LoVo (cell line): ENCODE measurements around the gene IGSF9.
"Not testable (repeated sequence)": the region's sequence is repeated elsewhere in the genome, so short reads cannot be mapped to it uniquely, and the experiment has no call there.

ENCODE experiments used
- DNase-seq: peaks from one replicate; pipeline ENCODE4 v3.0.0-alpha.2; 2016; ENCODE audit warnings: low spot score

IGSF9 gene

GRCh38 chr1:159920202-159920601 is 25.2 kb downstream of the IGSF9 start:
- no peak for DNase-seq

- no peak for DNase-seq
Measured at GRCh38 chr1:159919236-159919865, 26.1 kb downstream of the IGSF9 start.

DNA sequence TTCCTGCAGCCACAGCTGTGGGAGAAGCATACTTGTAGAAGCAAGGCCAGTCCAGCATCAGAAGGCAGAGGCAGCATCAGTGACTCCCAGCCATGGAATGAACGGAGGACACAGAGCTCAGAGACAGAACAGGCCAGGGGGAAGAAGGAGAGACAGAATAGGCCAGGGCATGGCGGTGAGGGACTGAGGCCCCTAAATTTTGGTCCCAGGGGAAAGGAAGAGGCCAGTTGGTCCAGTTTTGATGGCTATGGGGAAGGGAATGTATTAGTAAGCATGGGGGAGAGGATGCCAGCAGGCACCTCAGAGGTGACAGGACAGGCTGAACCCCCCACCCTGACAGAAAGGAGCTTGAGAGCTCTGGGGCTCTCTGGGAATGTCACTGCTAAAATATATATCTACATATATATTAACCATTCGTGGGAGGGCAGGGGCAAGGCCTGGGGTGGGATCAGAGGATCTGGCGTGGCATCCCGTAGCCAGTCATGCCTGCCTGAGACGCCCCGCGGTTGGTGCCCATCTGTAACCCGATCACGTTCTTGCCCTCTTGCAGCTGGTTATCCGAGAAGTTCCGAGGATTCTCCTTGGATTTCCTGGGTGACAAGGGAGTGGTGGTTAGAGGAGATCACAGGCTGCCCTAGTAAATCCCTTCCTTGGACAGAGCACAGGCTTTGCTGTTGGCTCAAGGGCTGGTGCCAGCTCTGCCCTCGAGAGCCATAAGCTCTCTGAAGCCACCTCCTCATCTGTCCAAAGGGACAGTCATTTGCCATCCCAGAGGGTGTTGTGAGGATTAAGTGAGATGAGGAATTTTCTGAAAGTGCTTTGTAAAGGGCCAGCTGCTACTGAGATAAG is 26.8 kb downstream of the IGSF9 start:
- DNase-seq: no peak

GRCh38 chr1:159917533-159918351 is 27.7 kb downstream of the IGSF9 start:
- no peak for DNase-seq

GRCh38 chr1:159916242-159917051 is 29.0 kb downstream of the IGSF9 start:
- DNase-seq: peak; percentile 25

DNA sequence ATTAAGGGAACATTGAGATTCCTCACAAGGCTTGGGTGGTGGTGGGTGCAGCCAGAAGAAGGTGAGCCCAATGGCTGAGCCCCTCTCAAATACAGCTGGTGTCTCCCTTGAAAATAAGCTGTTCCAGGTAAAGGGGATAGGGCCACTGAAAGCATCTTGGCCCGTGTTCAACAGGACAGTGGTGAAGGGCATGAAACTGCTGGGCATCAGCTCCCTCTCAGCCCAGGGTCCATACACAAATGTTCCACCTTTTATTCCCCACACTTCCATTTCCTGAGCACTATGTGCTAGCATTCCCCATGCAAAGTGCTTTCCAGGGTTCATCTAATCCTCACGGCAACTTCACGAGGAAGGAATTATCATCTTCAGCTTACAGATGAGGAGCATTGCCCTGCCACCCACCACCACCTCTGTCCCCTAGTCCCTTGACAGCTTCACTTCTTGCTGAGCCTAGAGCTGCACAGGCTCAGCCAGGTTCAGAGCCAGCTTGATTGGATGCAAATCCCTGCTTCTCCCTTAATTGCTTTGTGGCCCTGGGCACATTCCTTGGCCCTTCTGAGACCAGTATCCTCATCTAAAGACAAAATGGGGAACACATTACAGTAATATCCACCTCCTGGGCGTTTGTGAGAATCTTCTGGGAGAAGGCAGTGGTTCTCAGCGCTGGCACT is 29.7 kb downstream of the IGSF9 start:
- no peak for DNase-seq

- no peak for DNase-seq
Measured at GRCh38 chr1:159914252-159915018, 31.0 kb downstream of the IGSF9 start.

DNA sequence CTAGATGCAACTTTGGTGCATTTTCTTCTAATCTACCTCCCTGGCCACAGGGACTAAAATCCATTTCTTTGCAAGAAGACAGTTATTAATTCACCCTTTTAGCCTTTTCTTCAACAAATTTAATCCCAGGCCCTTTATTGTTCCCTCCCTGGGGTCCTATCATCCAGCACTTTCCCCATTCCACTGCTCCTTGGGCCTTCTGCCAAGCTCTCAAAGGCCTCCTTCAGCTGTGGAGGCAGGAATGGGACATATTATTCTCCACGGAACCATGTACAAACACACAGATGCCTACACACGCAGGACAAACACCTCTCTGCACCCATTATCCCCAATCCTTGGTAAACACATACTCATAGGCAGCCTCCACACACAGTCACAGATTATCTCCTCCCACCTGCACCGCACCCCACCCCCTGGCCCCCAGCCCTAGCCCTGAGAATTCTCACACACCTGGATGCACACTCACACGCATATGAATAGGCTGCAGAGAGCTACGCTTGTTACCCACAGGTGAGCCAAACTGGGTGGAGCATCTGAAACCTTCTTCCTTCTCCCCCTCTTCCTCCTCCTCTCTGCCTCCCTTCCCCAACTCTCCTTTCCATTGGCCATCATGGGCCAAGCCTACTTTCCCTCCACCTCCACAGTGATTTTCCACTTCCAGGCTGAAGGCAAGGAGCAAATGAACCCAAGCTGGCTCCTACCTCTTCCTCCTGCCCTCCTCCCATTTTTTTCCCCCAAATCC is 31.8 kb downstream of the IGSF9 start:
- no peak for DNase-seq

GRCh38 chr1:159911326-159912070 is 33.9 kb downstream of the IGSF9 start:
- no peak for DNase-seq

DNA sequence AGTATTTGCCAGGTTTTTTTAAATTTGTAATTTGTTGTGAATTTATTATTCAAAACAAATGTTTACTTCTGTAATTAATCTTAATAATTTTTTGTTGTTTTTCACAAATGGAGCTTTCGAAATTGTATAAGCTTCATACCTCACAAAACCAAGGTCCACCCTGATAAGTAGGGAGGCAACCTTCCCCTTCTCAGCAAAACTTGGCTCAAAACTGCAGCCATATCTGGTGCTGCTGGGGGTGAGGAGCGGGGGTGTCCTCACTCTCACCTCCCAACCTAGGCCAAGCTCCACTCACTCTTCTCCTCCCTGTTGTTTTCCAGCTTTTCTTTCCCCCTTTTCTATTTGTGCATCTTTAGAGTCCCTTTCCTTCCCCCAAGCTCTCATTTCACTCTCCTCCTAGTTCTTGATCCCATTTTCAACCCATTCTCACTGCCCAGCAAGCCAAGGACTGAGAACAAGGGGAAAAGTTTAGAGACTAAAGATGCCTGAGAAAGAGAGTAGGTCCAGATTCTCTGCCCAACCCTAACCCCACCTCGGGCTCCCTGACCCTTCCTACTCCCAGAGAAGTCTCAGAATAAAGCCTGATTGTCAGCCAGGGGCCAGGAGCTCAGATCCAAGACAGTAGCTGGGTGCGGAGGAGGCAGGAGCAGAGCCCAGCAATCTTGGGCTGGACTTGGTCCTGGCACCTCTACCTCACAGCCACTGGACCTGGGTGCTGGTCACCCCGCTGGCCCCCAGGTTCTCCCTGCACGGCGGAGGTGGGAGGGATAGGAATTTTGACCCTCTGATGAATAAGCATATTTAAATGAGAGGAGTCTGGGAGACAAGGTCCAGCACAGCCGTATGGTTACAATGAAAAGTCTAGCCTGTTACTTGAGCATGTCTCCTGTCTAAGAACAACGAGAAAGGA is 37.1 kb downstream of the IGSF9 start:
- DNase-seq: no peak

DNA sequence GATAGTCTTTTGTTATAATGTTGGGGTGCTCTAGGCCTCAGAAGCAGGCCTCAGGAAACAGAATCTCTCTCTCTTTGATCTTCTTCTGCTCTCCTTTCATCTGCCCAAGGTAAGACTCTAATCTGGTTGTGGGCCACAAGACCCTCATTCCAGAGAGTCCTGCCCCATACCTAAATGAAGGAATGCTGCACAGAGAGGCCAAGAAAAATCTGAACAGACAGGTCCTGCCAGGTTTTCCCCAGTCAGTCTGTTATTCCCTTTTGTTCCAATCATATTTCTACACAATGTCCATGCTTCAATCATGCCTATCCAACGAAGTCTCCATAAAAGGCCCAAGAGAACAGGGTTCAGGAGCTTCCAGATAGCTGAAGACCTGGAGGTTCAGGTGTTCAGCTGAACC is 38.5 kb downstream of the IGSF9 start:
- no peak for DNase-seq

GRCh38 chr1:159904036-159904435 is 41.4 kb downstream of the IGSF9 start:
- not testable (repeated sequence) for DNase-seq

- no peak for DNase-seq
Measured at GRCh38 chr1:159902541-159902940, 42.9 kb downstream of the IGSF9 start.

DNA sequence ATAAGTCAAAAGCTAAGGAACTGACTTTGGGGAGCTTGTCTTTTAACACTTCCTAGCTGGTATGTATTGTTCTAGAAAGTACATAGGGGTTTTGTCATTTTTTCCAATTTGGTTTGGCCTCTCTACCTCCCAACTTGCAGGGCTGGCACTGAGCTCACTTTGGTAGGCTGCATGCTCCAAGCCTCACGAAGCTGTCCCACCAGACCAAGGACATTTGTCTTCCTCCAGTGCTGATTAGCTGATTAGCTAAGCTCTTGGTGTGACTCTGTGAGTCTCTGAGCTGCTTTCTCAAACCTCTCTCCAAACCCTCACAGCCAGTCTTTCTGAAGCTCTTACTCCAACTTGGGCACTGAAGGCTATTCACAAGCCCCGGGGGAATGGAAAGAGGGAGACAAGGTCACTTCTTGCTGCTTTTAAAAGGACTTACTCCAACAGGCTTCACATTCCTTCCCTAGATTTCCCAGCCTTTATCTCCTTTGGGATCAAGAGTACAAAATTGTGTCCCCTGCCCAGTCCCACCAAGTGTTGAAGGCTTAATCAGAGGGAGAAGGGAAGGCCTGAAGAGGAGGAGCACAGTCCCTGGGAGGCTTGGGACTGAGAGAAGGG is 44.6 kb downstream of the IGSF9 start:
- no peak for DNase-seq

DNA sequence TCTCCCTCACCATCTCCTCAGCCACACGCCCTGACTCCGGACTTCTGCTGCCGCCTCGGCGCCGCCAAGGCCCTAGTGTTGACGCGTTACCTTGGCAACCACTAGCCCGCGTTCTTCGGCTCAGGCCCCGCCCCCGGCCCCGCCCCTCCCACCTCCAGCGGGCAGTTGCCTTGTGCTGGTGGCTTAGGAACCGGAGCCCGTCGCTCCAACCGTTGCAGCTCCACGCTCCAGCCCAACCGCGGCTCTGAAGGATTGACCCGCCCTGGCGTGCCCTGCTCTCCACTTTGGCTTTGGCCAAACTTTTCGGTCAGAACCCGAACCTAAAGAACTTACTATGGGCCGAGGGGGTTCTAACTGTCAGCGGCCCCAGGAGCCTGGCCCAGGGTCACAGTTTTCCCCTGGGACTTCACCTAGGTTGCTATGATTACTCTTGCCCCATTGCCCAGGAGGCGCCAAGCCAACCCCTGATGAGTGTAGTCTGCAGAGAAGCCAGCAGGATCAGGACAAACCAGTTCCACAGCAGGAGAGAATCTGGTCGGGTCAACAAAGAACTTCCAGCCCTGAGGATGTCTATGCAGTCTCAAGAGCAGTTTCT is 45.2 kb downstream of the IGSF9 start, which contains the start of gene CFAP45:
Gene CFAP45, minus strand, starts transcription at position 80 of the 595 bp plus-strand sequence. Its CDS starts 67 bp downstream, at position 13.
- peak; percentile 68 for DNase-seq

- not testable (repeated sequence) for DNase-seq
Measured at GRCh38 chr1:159899634-159900033, 45.8 kb downstream of the IGSF9 start.

DNA sequence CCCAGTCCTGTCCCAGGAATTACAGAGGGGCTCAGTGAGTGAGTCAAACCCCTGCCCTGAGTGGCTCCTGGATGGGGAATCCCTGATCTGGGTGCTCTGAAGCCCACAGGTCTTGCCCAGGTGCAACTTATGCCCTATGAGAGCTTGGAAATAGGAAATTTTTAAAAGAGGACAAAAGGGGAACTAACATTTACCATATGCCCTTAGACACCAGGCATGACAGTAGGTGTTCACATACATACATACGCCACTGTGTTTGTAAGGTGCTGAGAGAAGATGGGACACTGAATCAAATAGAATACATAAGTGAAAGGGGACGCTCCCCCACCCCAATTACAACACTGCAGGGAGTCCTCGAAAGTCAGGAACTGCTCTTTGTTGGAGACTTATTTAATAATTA is 46.9 kb downstream of the IGSF9 start:
- no peak for DNase-seq
